Measurements from ENCODE around the gene HMX2.

HMX2 gene

GRCh38 chr10:123140164-123140982 is 7.6 kb upstream of the HMX2 start:
- 7% methylated on average over 41 of the region's 43 CpGs for WGBS
- H2BK120ac ChIP-seq (ENCODE audit: low read depth, low read length), result no peak overlapping the region
- no peak overlapping the region for H2AK5ac ChIP-seq (ENCODE audit: low read length, severe bottlenecking)

GRCh38 chr10:123140983-123141390 is 6.9 kb upstream of the HMX2 start:
- no peak overlapping the region for H3K23ac ChIP-seq (ENCODE audit: low read length in 2 of 2)
- no peak overlapping the region for H3K18ac ChIP-seq (ENCODE audit: low read depth in 1 of 2, low read length in 2 of 2)
- no peak overlapping the region for H3K9ac ChIP-seq (ENCODE audit: low read length)
- 22% methylated on average over 4 of the region's 6 CpGs for WGBS
- H3K14ac ChIP-seq (ENCODE audit: low read length in 2 of 2), result no peak overlapping the region
- H2BK15ac ChIP-seq (ENCODE audit: low read depth, poor library complexity, severe bottlenecking), result no peak overlapping the region
- peaks cover 99% of the 10 kb centered on the region in 2 experiments for H3K27me3 ChIP-seq (ENCODE audit: control insufficient read depth in 1 of 2, insufficient read depth in 1 of 2, low read length in 2 of 2)
- no peak overlapping the region for H2AFZ ChIP-seq (ENCODE audit: low read depth, low read length)
- peaks cover 0 to 3% of the 10 kb centered on the region in 2 experiments for H3K36me3 ChIP-seq (ENCODE audit: control insufficient read depth in 1 of 2, insufficient read depth in 2 of 2, low read depth in 1 of 2, low read length in 2 of 2)
- no peak overlapping the region for H2BK120ac ChIP-seq (ENCODE audit: low read depth, low read length)
- H2BK5ac ChIP-seq (ENCODE audit: low read depth, low read length, poor library complexity, severe bottlenecking), result no peak overlapping the region
- DNase-seq, result no peak
- H3K9me3 ChIP-seq (ENCODE audit: control insufficient read depth, low read length), result peaks cover 6% of the 10 kb centered on the region
- H4K8ac ChIP-seq (ENCODE audit: low read length), result no peak overlapping the region
- H3K4me1 ChIP-seq (ENCODE audit: control insufficient read depth, insufficient read depth, low read depth, low read length), result peaks cover 34% of the 10 kb centered on the region
- no peak overlapping the region for H3K27ac ChIP-seq (ENCODE audit: low read length, poor library complexity, severe bottlenecking)
- no peak overlapping the region for H4K91ac ChIP-seq (ENCODE audit: low read length)
- no peak overlapping the region for H3K4me3 ChIP-seq (ENCODE audit: insufficient read depth in 1 of 2, low read depth in 1 of 2, low read length in 2 of 2)
- no peak overlapping the region for H3K4me2 ChIP-seq (ENCODE audit: low read length, poor library complexity, severe bottlenecking)
- no peak overlapping the region for H3K4ac ChIP-seq (ENCODE audit: low read depth in 1 of 2, low read length in 2 of 2)
- no peak overlapping the region for H2AK5ac ChIP-seq (ENCODE audit: low read length, severe bottlenecking)
- no peaks in the 10 kb centered on the region for H3K79me1 ChIP-seq (replicated peaks; ENCODE audit: low read length, poor library complexity, severe bottlenecking)
- no peak overlapping the region for H2BK12ac ChIP-seq (ENCODE audit: low read length in 2 of 2)

More at GRCh38 chr10:123140164-123140982, 7.6 kb upstream of the HMX2 start:
- Histone ChIP-seq H3K9ac (ENCODE audit: low read length) (no peak overlapping the region), H3K9me3 (ENCODE audit: control insufficient read depth, low read length) (peaks cover 6% of the 10 kb centered on the region), H3K4me2 (ENCODE audit: low read length, poor library complexity, severe bottlenecking) (no peak overlapping the region), H3K4me1 (ENCODE audit: control insufficient read depth, insufficient read depth, low read depth, low read length) (peaks cover 38% of the 10 kb centered on the region), H3K36me3 (ENCODE audit: control insufficient read depth in 1 of 2, insufficient read depth in 2 of 2, low read depth in 1 of 2, low read length in 2 of 2) (peaks cover 0 to 3% of the 10 kb centered on the region in 2 experiments), H4K8ac (ENCODE audit: low read length) (no peak overlapping the region), H4K91ac (ENCODE audit: low read length) (no peak overlapping the region), H3K27me3 (ENCODE audit: control insufficient read depth in 1 of 2, insufficient read depth in 1 of 2, low read length in 2 of 2) (peaks cover 94 to 98% of the 10 kb centered on the region in 2 experiments), H2BK12ac (ENCODE audit: low read length in 2 of 2) (no peak overlapping the region), H2AFZ (ENCODE audit: low read depth, low read length) (no peak overlapping the region), H2BK15ac (ENCODE audit: low read depth, poor library complexity, severe bottlenecking) (no peak overlapping the region), H3K4ac (ENCODE audit: low read depth in 1 of 2, low read length in 2 of 2) (no peak overlapping the region), H3K79me1 (replicated peaks; ENCODE audit: low read length, poor library complexity, severe bottlenecking) (no peaks in the 10 kb centered on the region), H3K4me3 (ENCODE audit: insufficient read depth in 1 of 2, low read depth in 1 of 2, low read length in 2 of 2) (no peak overlapping the region), H3K23ac (ENCODE audit: low read length in 2 of 2) (no peak overlapping the region), H3K18ac (ENCODE audit: low read depth in 1 of 2, low read length in 2 of 2) (no peak overlapping the region), H3K14ac (ENCODE audit: low read length in 2 of 2) (no peak overlapping the region), H3K27ac (ENCODE audit: low read length, poor library complexity, severe bottlenecking) (no peak overlapping the region), H2BK5ac (ENCODE audit: low read depth, low read length, poor library complexity, severe bottlenecking) (no peak overlapping the region)
- DNase-seq, result no peak

- WGBS, result 4% methylated on average over 28 of the region's 38 CpGs
- H3K27ac ChIP-seq (ENCODE audit: low read length, poor library complexity, severe bottlenecking), result no peak overlapping the region
- H2AFZ ChIP-seq (ENCODE audit: low read depth, low read length), result no peak overlapping the region
- H3K27me3 ChIP-seq (ENCODE audit: control insufficient read depth in 1 of 2, insufficient read depth in 1 of 2, low read length in 2 of 2), result peaks cover 99 to 100% of the 10 kb centered on the region in 2 experiments
- H3K14ac ChIP-seq (ENCODE audit: low read length in 2 of 2), result no peak overlapping the region
- H3K4me1 ChIP-seq (ENCODE audit: control insufficient read depth, insufficient read depth, low read depth, low read length), result peaks cover 27% of the 10 kb centered on the region
- H4K8ac ChIP-seq (ENCODE audit: low read length), result no peak overlapping the region
- H4K91ac ChIP-seq (ENCODE audit: low read length), result no peak overlapping the region
- no peak overlapping the region for H3K18ac ChIP-seq (ENCODE audit: low read depth in 1 of 2, low read length in 2 of 2)
- no peak overlapping the region for H3K9ac ChIP-seq (ENCODE audit: low read length)
- H3K4ac ChIP-seq (ENCODE audit: low read depth in 1 of 2, low read length in 2 of 2), result no peak overlapping the region
- H3K23ac ChIP-seq (ENCODE audit: low read length in 2 of 2), result no peak overlapping the region
- H2AK5ac ChIP-seq (ENCODE audit: low read length, severe bottlenecking), result no peak overlapping the region
- no peaks in the 10 kb centered on the region for H3K79me1 ChIP-seq (replicated peaks; ENCODE audit: low read length, poor library complexity, severe bottlenecking)
- no peak overlapping the region for H3K4me2 ChIP-seq (ENCODE audit: low read length, poor library complexity, severe bottlenecking)
- no peak overlapping the region for H2BK15ac ChIP-seq (ENCODE audit: low read depth, poor library complexity, severe bottlenecking)
- no peak overlapping the region for H2BK5ac ChIP-seq (ENCODE audit: low read depth, low read length, poor library complexity, severe bottlenecking)
- no peak for DNase-seq
- H2BK120ac ChIP-seq (ENCODE audit: low read depth, low read length), result no peak overlapping the region
- no peak overlapping the region for H2BK12ac ChIP-seq (ENCODE audit: low read length in 2 of 2)
- H3K36me3 ChIP-seq (ENCODE audit: control insufficient read depth in 1 of 2, insufficient read depth in 2 of 2, low read depth in 1 of 2, low read length in 2 of 2), result peaks cover 0 to 3% of the 10 kb centered on the region in 2 experiments
- no peak overlapping the region for H3K4me3 ChIP-seq (ENCODE audit: insufficient read depth in 1 of 2, low read depth in 1 of 2, low read length in 2 of 2)
- peaks cover 6% of the 10 kb centered on the region for H3K9me3 ChIP-seq (ENCODE audit: control insufficient read depth, low read length)
Measured at GRCh38 chr10:123141791-123142700, 5.9 kb upstream of the HMX2 start.

- H2BK15ac ChIP-seq (ENCODE audit: low read depth, poor library complexity, severe bottlenecking), result no peak overlapping the region
- no peak overlapping the region for H2BK12ac ChIP-seq (ENCODE audit: low read length in 2 of 2)
- H3K18ac ChIP-seq (ENCODE audit: low read depth in 1 of 2, low read length in 2 of 2), result no peak overlapping the region
- H3K23ac ChIP-seq (ENCODE audit: low read length in 2 of 2), result no peak overlapping the region
- no peak overlapping the region for H3K4me3 ChIP-seq (ENCODE audit: insufficient read depth in 1 of 2, low read depth in 1 of 2, low read length in 2 of 2)
- H4K8ac ChIP-seq (ENCODE audit: low read length), result no peak overlapping the region
- peaks cover 23% of the 10 kb centered on the region for H3K4me1 ChIP-seq (ENCODE audit: control insufficient read depth, insufficient read depth, low read depth, low read length)
- no peak overlapping the region for H3K9ac ChIP-seq (ENCODE audit: low read length)
- no peak overlapping the region for H2AK5ac ChIP-seq (ENCODE audit: low read length, severe bottlenecking)
- no peak overlapping the region for H2AFZ ChIP-seq (ENCODE audit: low read depth, low read length)
- no peaks in the 10 kb centered on the region for H3K79me1 ChIP-seq (replicated peaks; ENCODE audit: low read length, poor library complexity, severe bottlenecking)
- H3K14ac ChIP-seq (ENCODE audit: low read length in 2 of 2), result no peak overlapping the region
- peaks cover 99 to 100% of the 10 kb centered on the region in 2 experiments for H3K27me3 ChIP-seq (ENCODE audit: control insufficient read depth in 1 of 2, insufficient read depth in 1 of 2, low read length in 2 of 2)
- no peak for DNase-seq
- no peak overlapping the region for H4K91ac ChIP-seq (ENCODE audit: low read length)
- no peak overlapping the region for H3K27ac ChIP-seq (ENCODE audit: low read length, poor library complexity, severe bottlenecking)
- H2BK120ac ChIP-seq (ENCODE audit: low read depth, low read length), result no peak overlapping the region
- H3K9me3 ChIP-seq (ENCODE audit: control insufficient read depth, low read length), result peaks cover 6% of the 10 kb centered on the region
- H2BK5ac ChIP-seq (ENCODE audit: low read depth, low read length, poor library complexity, severe bottlenecking), result no peak overlapping the region
- peaks cover 0 to 3% of the 10 kb centered on the region in 2 experiments for H3K36me3 ChIP-seq (ENCODE audit: control insufficient read depth in 1 of 2, insufficient read depth in 2 of 2, low read depth in 1 of 2, low read length in 2 of 2)
- no peak overlapping the region for H3K4ac ChIP-seq (ENCODE audit: low read depth in 1 of 2, low read length in 2 of 2)
- WGBS, result 2% methylated on average over 25 of the region's 33 CpGs
- H3K4me2 ChIP-seq (ENCODE audit: low read length, poor library complexity, severe bottlenecking), result no peak overlapping the region
Measured at GRCh38 chr10:123142701-123143161, 5.2 kb upstream of the HMX2 start.

All from mesenchymal stem cell (in vitro differentiated cells and primary cell).